ENCODE measurements around the gene BACE2.
A peak's percentile ranks its signal among the peaks of the same experiment; 100 is the strongest.
"Not testable (repeated sequence)": the region's sequence is repeated elsewhere in the genome, so short reads cannot be mapped to it uniquely, and the experiment has no call there.

Gene BACE2

DNA sequence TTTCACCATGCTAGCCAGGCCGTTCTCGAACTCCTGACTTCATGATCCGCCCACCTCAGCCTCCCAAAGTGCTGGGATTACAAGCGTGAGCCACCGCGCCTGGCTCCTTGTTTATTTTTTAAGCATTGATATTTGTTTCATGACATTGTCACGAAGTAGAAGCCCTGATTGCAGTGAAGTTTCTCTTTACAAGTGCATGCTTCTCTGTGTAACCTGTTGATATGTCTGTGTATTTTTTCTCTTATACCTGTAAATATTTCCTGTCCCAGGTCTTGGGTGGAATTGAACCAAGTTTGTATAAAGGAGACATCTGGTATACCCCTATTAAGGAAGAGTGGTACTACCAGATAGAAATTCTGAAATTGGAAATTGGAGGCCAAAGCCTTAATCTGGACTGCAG, 75.1 kb downstream of the BACE2 start:
- TF ChIP-seq, protein P1, sequence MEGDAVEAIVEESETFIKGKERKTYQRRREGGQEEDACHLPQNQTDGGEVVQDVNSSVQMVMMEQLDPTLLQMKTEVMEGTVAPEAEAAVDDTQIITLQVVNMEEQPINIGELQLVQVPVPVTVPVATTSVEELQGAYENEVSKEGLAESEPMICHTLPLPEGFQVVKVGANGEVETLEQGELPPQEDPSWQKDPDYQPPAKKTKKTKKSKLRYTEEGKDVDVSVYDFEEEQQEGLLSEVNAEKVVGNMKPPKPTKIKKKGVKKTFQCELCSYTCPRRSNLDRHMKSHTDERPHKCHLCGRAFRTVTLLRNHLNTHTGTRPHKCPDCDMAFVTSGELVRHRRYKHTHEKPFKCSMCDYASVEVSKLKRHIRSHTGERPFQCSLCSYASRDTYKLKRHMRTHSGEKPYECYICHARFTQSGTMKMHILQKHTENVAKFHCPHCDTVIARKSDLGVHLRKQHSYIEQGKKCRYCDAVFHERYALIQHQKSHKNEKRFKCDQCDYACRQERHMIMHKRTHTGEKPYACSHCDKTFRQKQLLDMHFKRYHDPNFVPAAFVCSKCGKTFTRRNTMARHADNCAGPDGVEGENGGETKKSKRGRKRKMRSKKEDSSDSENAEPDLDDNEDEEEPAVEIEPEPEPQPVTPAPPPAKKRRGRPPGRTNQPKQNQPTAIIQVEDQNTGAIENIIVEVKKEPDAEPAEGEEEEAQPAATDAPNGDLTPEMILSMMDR (IDR thresholded peaks at IDR 0.05; ENCODE audit: low read length, missing control alignments), result no peak

DNA sequence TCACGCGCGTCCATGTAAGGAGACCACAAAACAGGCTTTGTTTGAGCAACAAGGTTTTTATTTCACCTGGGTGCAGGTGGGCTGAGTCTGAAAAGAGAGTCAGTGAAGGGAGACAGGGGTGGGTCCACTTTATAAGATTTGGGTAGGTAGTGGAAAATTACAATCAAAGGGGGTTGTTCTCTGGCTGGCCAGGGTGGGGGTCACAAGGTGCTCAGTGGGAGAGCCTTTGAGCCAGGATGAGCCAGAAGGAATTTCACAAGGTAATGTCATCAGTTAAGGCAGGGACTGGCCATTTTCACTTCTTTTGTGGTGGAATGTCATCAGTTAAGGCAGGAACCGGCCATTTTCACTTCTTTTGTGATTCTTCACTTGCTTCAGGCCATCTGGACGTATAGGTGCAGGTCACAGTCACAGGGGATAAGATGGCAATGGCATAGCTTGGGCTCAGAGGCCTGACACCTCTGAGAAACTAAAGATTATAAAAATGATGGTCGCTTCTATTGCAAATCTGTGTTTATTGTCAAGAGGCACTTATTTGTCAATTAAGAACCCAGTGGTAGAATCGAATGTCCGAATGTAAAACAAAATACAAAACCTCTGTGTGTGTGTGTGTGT, 76.4 kb downstream of the BACE2 start:
- DNase-seq (ENCODE audit: low read depth); H3K4me3 ChIP-seq (replicated peaks; ENCODE audit: low read depth, low read length): not testable (repeated sequence)

More for the DNA sequence above, 75.1 kb downstream of the BACE2 start:
- no peak overlapping the region for H3K4me3 ChIP-seq (replicated peaks; ENCODE audit: low read depth, low read length)
- no peak for DNase-seq (ENCODE audit: low read depth)

DNA sequence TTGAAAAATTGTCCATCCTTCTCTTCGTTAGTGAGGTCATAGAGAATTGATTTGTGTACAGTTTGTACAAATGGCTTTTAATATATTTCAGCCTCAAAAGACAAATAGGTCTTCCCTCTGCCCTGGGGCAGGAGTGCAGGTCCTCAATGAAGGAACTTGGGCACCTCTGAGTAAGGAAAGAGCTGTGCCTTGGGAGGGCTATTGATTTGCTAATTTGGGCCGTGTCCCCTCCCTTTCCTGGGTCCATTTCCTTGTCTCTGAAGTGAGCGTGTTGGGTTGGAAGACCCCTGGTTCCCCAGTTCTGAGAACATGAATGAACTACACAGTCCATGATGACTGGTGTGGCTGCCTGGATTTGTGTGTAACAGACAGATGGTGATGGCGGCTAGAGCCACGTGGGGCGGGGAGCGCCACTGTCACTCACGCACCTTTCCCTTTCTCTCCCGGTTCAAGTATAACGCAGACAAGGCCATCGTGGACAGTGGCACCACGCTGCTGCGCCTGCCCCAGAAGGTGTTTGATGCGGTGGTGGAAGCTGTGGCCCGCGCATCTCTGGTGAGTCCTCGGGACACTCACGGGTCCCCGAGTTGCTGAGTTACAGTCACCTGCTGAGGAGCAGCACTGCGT, 77.7 kb downstream of the BACE2 start:
- TF ChIP-seq, protein P1 (IDR thresholded peaks at IDR 0.05; ENCODE audit: low read length, missing control alignments), result no peak
- no peak for DNase-seq (ENCODE audit: low read depth)
- H3K4me3 ChIP-seq (replicated peaks; ENCODE audit: low read depth, low read length), result no peak overlapping the region

DNA sequence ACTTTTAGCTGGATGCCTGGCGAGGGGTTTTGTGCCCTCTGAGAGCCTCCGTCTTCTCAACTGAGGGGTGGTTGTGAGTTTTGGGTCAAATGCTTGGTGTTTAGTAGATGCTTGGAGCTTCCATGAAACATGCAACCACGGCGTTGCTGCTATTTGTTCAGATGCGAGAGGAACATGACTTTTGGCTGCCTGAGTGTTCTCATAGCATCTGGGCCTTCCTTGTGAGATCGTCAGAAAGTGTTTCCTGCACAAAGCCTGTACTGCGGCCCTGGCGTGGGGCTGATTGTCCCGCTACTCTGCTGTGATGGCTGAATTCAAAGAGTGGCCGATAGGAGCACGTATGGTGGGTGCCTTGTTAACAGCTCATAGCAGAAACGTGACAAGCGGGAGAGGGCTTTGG, 78.8 kb downstream of the BACE2 start:
- no peak for DNase-seq (ENCODE audit: low read depth)
- TF ChIP-seq, protein P1 (IDR thresholded peaks at IDR 0.05; ENCODE audit: low read length, missing control alignments), result no peak
- no peak overlapping the region for H3K4me3 ChIP-seq (replicated peaks; ENCODE audit: low read depth, low read length)

DNA sequence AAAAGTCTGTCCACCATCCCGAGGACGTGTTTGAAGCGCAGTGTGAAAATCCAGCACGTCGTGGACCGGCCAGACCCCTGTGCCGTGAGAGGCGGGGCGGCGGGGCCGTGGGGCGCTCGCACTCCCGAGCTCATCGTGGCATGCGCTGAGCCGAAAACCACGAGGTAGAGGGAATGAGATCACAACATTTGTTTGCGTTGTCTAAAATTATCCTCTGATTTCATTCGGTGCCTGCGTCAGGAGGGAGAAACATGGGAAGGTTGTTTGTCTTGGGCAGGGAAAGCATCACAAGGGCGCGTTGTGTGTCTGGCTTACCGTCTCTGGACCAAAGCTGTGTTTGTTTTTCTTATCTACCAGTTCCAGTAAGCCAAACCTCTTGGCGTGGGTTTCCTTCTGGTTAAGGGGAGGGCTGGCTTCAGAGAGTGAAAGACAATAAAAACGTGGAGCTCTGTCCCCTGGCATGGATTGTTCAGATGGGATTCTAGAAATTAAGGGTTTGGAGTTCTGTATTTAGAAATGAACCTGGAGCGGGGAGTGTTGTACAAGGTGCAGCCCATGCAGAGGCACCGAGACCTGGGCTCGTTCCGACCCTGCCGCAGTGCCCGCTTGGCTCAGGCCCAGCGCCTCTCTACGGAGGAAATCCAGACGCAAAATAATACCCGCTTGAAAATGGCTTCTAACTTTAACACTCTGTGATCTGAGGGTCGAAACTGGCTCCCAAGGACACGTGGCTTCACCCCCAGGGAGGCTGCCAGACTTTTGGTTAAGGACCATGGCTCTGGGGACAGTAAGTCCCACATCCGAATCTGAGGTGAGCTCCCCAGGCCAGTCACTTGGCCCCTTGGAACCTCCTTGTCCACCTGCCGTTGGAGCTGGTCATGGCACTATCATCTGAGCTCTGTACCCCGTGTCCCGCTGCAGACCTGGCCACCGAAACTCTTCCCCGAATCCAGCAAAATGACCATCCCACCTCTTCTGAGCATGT, 79.9 kb downstream of the BACE2 start:
- DNase-seq (ENCODE audit: low read depth), result peak; percentile 72
- no peak overlapping the region for H3K4me3 ChIP-seq (replicated peaks; ENCODE audit: low read depth, low read length)
- TF ChIP-seq, protein P1 (IDR thresholded peaks at IDR 0.05; ENCODE audit: low read length, missing control alignments), result no peak

DNA sequence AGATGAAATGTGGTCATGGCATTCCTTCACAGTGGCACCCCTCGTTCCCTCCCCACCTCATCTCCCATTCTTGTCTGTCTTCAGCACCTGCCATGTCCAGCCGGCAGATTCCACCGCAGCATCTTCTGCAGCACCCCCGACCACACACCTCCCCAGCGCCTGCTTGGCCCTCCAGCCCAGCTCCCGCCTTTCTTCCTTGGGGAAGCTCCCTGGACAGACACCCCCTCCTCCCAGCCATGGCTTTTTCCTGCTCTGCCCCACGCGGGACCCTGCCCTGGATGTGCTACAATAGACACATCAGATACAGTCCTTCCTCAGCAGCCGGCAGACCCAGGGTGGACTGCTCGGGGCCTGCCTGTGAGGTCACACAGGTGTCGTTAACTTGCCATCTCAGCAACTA, 81.5 kb downstream of the BACE2 start:
- TF ChIP-seq, protein P1 (IDR thresholded peaks at IDR 0.05; ENCODE audit: low read length, missing control alignments), result no peak
- no peak for DNase-seq (ENCODE audit: low read depth)
- H3K4me3 ChIP-seq (replicated peaks; ENCODE audit: low read depth, low read length), result no peak overlapping the region

DNA sequence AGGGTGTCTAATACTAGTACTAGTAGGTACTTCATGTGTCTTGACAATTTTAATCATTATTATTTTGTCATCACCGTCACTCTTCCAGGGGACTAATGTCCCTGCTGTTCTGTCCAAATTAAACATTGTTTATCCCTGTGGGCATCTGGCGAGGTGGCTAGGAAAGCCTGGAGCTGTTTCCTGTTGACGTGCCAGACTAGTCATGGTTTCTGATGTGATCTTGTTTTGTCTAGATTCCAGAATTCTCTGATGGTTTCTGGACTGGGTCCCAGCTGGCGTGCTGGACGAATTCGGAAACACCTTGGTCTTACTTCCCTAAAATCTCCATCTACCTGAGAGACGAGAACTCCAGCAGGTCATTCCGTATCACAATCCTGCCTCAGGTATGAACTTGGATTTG, 82.6 kb downstream of the BACE2 start:
- H3K4me3 ChIP-seq (replicated peaks; ENCODE audit: low read depth, low read length), result no peak overlapping the region
- peak; percentile 40 for DNase-seq (ENCODE audit: low read depth)
- TF ChIP-seq, protein P1 (IDR thresholded peaks at IDR 0.05; ENCODE audit: low read length, missing control alignments), result no peak

Data from fibroblast of pulmonary artery (primary cell).